Astrocyte (in vitro differentiated cells and primary cell): Measurements from ENCODE around the gene TMEM259. TPM values are rescaled to one million over a fixed set of nuclear protein-coding genes. Genes with fewer than 3 reads are reported as not detected.

Experiments
- DNase-seq: peaks from one replicate; pipeline ENCODE4 v3.0.0-alpha.2; 2010; ENCODE audit warnings: low read depth
- FAIRE-seq: peaks from 2 replicates; lab custom pipeline; 2011; peaks lifted over from hg19 to GRCh38; lab: Jason Lieb, UNC
- H2AFZ ChIP-seq: 2 replicates; pipeline ENCODE4 v1.6.0; 2012; ENCODE audit warnings: low read depth, low read length, inconsistent platforms
- H3K27ac ChIP-seq: 2 replicates; pipeline ENCODE4 v1.5.1; 2011; ENCODE audit warnings: low read depth, low read length, inconsistent platforms
- H3K27me3 ChIP-seq: 2 replicates; pipeline ENCODE4 v1.6.0; 2011; ENCODE audit warnings: low read length, inconsistent platforms; ENCODE audit not compliant: insufficient read depth
- H3K36me3 ChIP-seq: 2 replicates; pipeline ENCODE4 v1.5.1; 2011; ENCODE audit warnings: low read length, inconsistent platforms; ENCODE audit not compliant: insufficient read depth
- H3K4me1 ChIP-seq: 2 replicates; pipeline ENCODE4 v1.5.1; 2011; ENCODE audit warnings: low read length, inconsistent platforms; ENCODE audit not compliant: insufficient read depth
- H3K4me2 ChIP-seq: 2 replicates; pipeline ENCODE4 v1.6.0; 2012; ENCODE audit warnings: low read length, inconsistent platforms
- H3K4me3 ChIP-seq: 2 replicates; pipeline ENCODE4 v1.5.1; 2011; ENCODE audit warnings: low read depth, mild to moderate bottlenecking, low read length, inconsistent platforms; ENCODE audit not compliant: insufficient read depth
- H3K79me2 ChIP-seq: 2 replicates; pipeline ENCODE4 v1.6.0; 2012; ENCODE audit warnings: mild to moderate bottlenecking, low read length, inconsistent platforms; ENCODE audit not compliant: insufficient read depth
- H3K9ac ChIP-seq: 2 replicates; pipeline ENCODE4 v1.6.0; 2012; ENCODE audit warnings: mild to moderate bottlenecking, low read length, inconsistent platforms
- H3K9me3 ChIP-seq: 2 replicates; pipeline ENCODE4 v1.5.1; 2012; ENCODE audit warnings: low read depth, mild to moderate bottlenecking, low read length, inconsistent platforms; ENCODE audit not compliant: insufficient read depth
- H4K20me1 ChIP-seq: 2 replicates; pipeline ENCODE4 v1.6.0; 2012; ENCODE audit warnings: low read length, inconsistent platforms; ENCODE audit not compliant: insufficient read depth
- H3K27ac Mint-ChIP-seq: one replicate; pipeline ENCODE4 v1.8.0; 2021; ENCODE audit warnings: mild to moderate bottlenecking, mixed read lengths; ENCODE audit not compliant: unreplicated experiment
- H3K27me3 Mint-ChIP-seq: one replicate; pipeline ENCODE4 v1.8.0; 2021; ENCODE audit warnings: low read depth, mixed read lengths; ENCODE audit not compliant: unreplicated experiment
- H3K36me3 Mint-ChIP-seq: one replicate; pipeline ENCODE4 v1.8.0; 2021; ENCODE audit warnings: low read depth, mixed read lengths; ENCODE audit not compliant: unreplicated experiment
- H3K4me1 Mint-ChIP-seq: one replicate; pipeline ENCODE4 v1.8.0; 2021; ENCODE audit warnings: low read depth, mixed read lengths; ENCODE audit not compliant: unreplicated experiment
- H3K4me3 Mint-ChIP-seq: one replicate; pipeline ENCODE4 v1.8.0; 2021; ENCODE audit warnings: mild to moderate bottlenecking, moderate library complexity, mixed read lengths; ENCODE audit not compliant: unreplicated experiment
- H3K9me3 Mint-ChIP-seq: one replicate; pipeline ENCODE4 v1.8.0; 2021; ENCODE audit warnings: mild to moderate bottlenecking, mixed read lengths; ENCODE audit not compliant: unreplicated experiment
- EZH2 ChIP-seq: IDR thresholded peaks from 2 replicates; pipeline ENCODE4 v1.6.1; 2012; ENCODE audit warnings: mild to moderate bottlenecking, low read length, inconsistent platforms; ENCODE audit not compliant: insufficient read depth
- total RNA-seq: library from RNA; stranded (reverse); gene quantifications from 2 replicates; pipeline ENCODE4 v1.2.1, GENCODE V29; 2021
- TF ChIP-seq, protein P1 (sequence below): IDR thresholded peaks from 2 replicates; pipeline ENCODE4 v1.5.1; 2011; ENCODE audit warnings: low read depth, mild to moderate bottlenecking, inconsistent platforms, low read length, moderate library complexity; ENCODE audit not compliant: insufficient read depth

The TMEM259 gene
- total RNA-seq, 1 donor from 2014 or later, result 155 TPM

DNA sequence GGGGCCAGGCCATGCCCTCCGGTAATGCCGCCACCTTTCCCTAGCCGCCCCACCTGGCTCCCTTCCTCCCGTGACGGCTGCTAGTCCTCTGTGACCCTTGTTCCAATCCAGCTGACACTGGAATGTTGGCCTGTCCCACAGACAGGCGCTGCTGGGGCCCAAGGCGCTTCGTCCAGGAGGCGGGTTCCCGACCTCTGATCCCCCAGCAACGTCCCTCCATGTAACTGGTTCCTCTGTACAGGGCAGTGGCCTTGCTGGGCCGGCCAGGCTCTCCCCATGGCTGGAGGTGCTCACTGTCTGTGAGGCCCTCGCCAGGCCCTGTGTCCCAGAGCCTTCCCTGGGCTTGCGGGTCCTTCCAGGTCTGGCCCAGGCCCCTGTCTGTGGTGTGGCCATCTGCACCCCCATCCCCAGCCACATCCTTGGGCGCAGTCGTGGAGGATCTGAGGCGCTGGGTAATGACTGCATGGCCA lies 27.5 kb downstream of the TMEM259 start:
- TF ChIP-seq, protein P1, sequence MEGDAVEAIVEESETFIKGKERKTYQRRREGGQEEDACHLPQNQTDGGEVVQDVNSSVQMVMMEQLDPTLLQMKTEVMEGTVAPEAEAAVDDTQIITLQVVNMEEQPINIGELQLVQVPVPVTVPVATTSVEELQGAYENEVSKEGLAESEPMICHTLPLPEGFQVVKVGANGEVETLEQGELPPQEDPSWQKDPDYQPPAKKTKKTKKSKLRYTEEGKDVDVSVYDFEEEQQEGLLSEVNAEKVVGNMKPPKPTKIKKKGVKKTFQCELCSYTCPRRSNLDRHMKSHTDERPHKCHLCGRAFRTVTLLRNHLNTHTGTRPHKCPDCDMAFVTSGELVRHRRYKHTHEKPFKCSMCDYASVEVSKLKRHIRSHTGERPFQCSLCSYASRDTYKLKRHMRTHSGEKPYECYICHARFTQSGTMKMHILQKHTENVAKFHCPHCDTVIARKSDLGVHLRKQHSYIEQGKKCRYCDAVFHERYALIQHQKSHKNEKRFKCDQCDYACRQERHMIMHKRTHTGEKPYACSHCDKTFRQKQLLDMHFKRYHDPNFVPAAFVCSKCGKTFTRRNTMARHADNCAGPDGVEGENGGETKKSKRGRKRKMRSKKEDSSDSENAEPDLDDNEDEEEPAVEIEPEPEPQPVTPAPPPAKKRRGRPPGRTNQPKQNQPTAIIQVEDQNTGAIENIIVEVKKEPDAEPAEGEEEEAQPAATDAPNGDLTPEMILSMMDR, result no peak
- no peak for TF ChIP-seq EZH2
- Histone ChIP-seq H3K4me1 (peaks cover 8% of the 10 kb centered on the region), H3K79me2 (no peaks in the 10 kb centered on the region), H4K20me1 (peaks cover 29% of the 10 kb centered on the region), H3K27ac (no peak overlapping the region), H3K4me2 (no peak overlapping the region), H3K9ac (no peak overlapping the region), H3K9me3 (no peaks in the 10 kb centered on the region), H2AFZ (no peak overlapping the region), H3K36me3 (no peaks in the 10 kb centered on the region), H3K27me3 (peaks cover 15% of the 10 kb centered on the region), H3K4me3 (no peak overlapping the region)
- no peak for FAIRE-seq
- Mint-ChIP-seq H3K4me3 (no peak overlapping the region), H3K9me3 (no peaks in the 10 kb centered on the region), H3K36me3 (peaks cover 5% of the 10 kb centered on the region), H3K27ac (no peak overlapping the region), H3K27me3 (peaks cover 7% of the 10 kb centered on the region), H3K4me1 (no peaks in the 10 kb centered on the region)
- DNase-seq, result no peak

DNA sequence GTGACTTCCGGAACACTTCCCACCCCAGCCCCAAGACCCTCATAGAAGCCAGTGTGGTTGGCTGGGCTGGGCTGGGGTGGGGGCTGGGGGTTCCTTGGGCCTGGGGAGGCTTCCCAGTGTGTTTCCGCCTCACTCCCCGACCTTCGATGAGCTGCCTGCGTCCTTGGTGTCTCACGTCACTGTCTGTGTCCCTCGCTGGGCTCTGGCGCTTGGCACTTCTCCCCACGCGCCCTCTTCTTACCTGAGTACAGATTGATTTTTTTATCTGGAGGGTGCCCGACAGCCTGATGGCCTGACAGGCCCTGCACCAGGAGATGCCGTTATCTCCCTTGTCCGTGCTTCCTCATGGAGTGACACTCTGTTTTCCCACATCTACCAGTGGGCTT lies 28.3 kb downstream of the TMEM259 start:
- TF ChIP-seq EZH2, result no peak
- TF ChIP-seq, protein P1, result no peak
- Mint-ChIP-seq H3K27ac (no peak overlapping the region), H3K36me3 (peaks cover 5% of the 10 kb centered on the region), H3K4me1 (no peaks in the 10 kb centered on the region), H3K4me3 (no peak overlapping the region), H3K9me3 (no peaks in the 10 kb centered on the region), H3K27me3 (peaks cover 1% of the 10 kb centered on the region)
- Histone ChIP-seq H3K27me3 (peaks cover 8% of the 10 kb centered on the region), H3K36me3 (no peaks in the 10 kb centered on the region), H3K9ac (no peak overlapping the region), H3K4me2 (no peak overlapping the region), H3K9me3 (no peaks in the 10 kb centered on the region), H3K79me2 (no peaks in the 10 kb centered on the region), H4K20me1 (peaks cover 28% of the 10 kb centered on the region), H3K27ac (no peak overlapping the region), H3K4me1 (peaks cover 13% of the 10 kb centered on the region), H2AFZ (no peak overlapping the region), H3K4me3 (no peak overlapping the region)
- DNase-seq (no peak), FAIRE-seq (no peak)

DNA sequence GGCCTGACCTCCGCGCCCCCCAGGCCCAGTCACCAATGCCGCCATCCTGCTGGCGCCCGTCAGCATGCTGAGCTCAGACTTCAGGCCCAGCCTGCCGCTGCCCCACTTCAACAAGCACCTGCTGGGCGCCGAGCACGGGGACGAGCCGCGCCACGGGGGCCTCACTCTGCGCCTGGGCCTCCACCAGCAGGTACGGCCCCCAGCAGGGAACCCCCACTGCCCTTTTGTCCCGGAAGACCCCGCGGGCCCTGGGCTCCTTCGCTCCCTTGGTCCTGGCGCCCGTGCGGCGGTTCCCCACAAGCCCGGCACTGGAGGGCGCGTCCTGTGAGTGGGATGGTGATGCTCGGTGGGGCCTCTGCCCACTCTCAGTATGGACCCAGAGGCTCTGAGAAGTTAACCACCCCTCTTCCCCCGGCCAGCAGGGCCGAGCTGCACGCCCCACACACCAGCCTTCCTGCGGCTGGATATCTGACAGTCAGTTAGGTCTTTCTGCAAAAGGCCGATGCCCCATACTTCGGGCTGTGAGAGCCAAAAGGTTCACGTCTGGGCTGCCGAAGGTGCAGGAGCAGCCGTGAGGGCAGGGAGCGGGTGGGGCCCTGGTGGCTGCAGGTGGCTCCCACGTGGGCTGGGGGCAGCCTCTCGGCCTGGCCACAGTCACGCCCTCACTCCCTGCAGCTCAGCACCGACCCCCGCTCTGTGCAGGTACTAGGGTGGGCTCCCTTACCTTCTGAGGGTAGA lies 28.8 kb downstream of the TMEM259 start:
- no peaks in the 10 kb centered on the region for H3K4me1 Mint-ChIP-seq
- Histone ChIP-seq H3K4me2 (no peak overlapping the region), H3K9ac (no peak overlapping the region), H2AFZ (no peak overlapping the region), H3K9me3 (no peaks in the 10 kb centered on the region), H3K4me1 (peaks cover 16% of the 10 kb centered on the region), H3K79me2 (no peaks in the 10 kb centered on the region), H3K27me3 (peaks cover 5% of the 10 kb centered on the region), H3K4me3 (no peak overlapping the region), H4K20me1 (peaks cover 28% of the 10 kb centered on the region), H3K36me3 (no peaks in the 10 kb centered on the region), H3K27ac (no peak overlapping the region)
- FAIRE-seq, result no peak
- H3K9me3 Mint-ChIP-seq, result no peaks in the 10 kb centered on the region
- DNase-seq, result no peak
- no peak overlapping the region for H3K27ac Mint-ChIP-seq
- H3K4me3 Mint-ChIP-seq, result no peak overlapping the region
- no peaks in the 10 kb centered on the region for H3K27me3 Mint-ChIP-seq
- no peak for TF ChIP-seq EZH2
- TF ChIP-seq, protein P1, result no peak
- H3K36me3 Mint-ChIP-seq, result peaks cover 5% of the 10 kb centered on the region
